ENCODE measurements around the gene ABCC9.

DNA sequence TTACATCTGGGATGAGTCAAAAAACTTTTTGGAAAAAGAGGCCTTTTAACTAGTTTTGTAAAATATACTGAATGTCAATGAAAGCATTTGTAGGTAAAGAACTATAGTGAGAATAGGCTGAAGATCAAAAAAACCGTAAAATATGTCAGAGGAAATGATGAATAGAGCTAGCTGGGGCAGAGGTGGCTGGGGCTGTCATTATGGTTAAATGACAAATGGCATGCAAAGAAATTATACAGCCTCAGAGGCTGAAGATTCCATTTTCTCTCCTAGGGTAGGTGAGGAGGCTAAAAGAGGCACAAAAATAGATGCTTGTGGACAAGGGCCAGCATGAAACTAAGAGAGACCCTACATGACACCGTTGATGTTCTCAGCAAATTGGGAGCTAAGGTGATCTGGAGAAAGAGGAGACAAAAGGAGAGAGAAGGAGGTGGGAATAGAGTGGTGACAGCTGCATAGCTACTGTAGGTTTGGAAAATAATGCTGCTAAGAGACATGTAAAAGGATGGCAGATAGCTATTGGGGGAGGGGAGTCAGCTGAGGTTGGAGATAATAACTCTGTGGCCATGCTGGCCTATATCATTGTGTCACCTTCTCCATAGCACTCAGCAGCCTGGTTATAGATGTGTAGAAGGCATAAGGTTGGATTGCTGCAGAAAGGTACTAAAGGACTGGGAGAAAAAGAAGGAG lies 63.8 kb downstream of the ABCC9 start:
- TF ChIP-seq, protein P1, sequence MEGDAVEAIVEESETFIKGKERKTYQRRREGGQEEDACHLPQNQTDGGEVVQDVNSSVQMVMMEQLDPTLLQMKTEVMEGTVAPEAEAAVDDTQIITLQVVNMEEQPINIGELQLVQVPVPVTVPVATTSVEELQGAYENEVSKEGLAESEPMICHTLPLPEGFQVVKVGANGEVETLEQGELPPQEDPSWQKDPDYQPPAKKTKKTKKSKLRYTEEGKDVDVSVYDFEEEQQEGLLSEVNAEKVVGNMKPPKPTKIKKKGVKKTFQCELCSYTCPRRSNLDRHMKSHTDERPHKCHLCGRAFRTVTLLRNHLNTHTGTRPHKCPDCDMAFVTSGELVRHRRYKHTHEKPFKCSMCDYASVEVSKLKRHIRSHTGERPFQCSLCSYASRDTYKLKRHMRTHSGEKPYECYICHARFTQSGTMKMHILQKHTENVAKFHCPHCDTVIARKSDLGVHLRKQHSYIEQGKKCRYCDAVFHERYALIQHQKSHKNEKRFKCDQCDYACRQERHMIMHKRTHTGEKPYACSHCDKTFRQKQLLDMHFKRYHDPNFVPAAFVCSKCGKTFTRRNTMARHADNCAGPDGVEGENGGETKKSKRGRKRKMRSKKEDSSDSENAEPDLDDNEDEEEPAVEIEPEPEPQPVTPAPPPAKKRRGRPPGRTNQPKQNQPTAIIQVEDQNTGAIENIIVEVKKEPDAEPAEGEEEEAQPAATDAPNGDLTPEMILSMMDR (IDR thresholded peaks at IDR 0.05), result no peak
- TF ChIP-seq POLR2A (IDR thresholded peaks at IDR 0.05), result no peak
- no peak for TF ChIP-seq POLR2AphosphoS5 (IDR thresholded peaks at IDR 0.05; ENCODE audit: insufficient read depth in 1 of 2, low read depth in 1 of 2)
